Measurements from ENCODE around the gene OARD1. TPM values are rescaled to one million over a fixed set of nuclear protein-coding genes. Genes with fewer than 3 reads are reported as not detected.

OARD1 gene
- total RNA-seq, 1 donor = 7.2 TPM

- H2AFZ ChIP-seq (ENCODE audit: low read length) = no peak overlapping the region
- no peaks in the 10 kb centered on the region for H3K79me2 ChIP-seq (ENCODE audit: insufficient read depth, low read length)
- no peak overlapping the region for H3K27ac ChIP-seq (ENCODE audit: low read depth, low read length)
- DNase-seq (ENCODE audit: insufficient read length, low spot score, missing footprints) = no peak
- H3K36me3 ChIP-seq (ENCODE audit: insufficient read depth, low read length) = no peaks in the 10 kb centered on the region
- H4K20me1 ChIP-seq (ENCODE audit: insufficient read depth, low read length) = no peaks in the 10 kb centered on the region
- no peaks in the 10 kb centered on the region for H3K4me1 ChIP-seq (ENCODE audit: insufficient read depth, low read length)
- no peak overlapping the region for H3K4me2 ChIP-seq (ENCODE audit: insufficient read depth, low read length)
- H3K9me3 ChIP-seq (ENCODE audit: low read depth, low read length) = no peaks in the 10 kb centered on the region
- no peak overlapping the region for H3K4me3 ChIP-seq (ENCODE audit: insufficient read depth, low read length)
- no peaks in the 10 kb centered on the region for H3K27me3 ChIP-seq (ENCODE audit: insufficient read depth, low read length)
- TF ChIP-seq CTCF (IDR thresholded peaks at IDR 0.05; ENCODE audit: extremely low read depth, low read depth, low read length) = no peak
Measured at GRCh38 chr6:41111017-41111416, 38.9 kb upstream of the OARD1 start.

GRCh38 chr6:41103847-41104246 is 31.7 kb upstream of the OARD1 start:
- no peaks in the 10 kb centered on the region for H4K20me1 ChIP-seq (ENCODE audit: insufficient read depth, low read length)
- no peaks in the 10 kb centered on the region for H3K79me2 ChIP-seq (ENCODE audit: insufficient read depth, low read length)
- no peak for TF ChIP-seq CTCF (IDR thresholded peaks at IDR 0.05; ENCODE audit: extremely low read depth, low read depth, low read length)
- no peaks in the 10 kb centered on the region for H3K9me3 ChIP-seq (ENCODE audit: low read depth, low read length)
- no peaks in the 10 kb centered on the region for H3K4me1 ChIP-seq (ENCODE audit: insufficient read depth, low read length)
- no peak overlapping the region for H3K27ac ChIP-seq (ENCODE audit: low read depth, low read length)
- H2AFZ ChIP-seq (ENCODE audit: low read length) = no peak overlapping the region
- peaks cover 2% of the 10 kb centered on the region for H3K36me3 ChIP-seq (ENCODE audit: insufficient read depth, low read length)
- H3K4me3 ChIP-seq (ENCODE audit: insufficient read depth, low read length) = no peak overlapping the region
- no peaks in the 10 kb centered on the region for H3K27me3 ChIP-seq (ENCODE audit: insufficient read depth, low read length)
- H3K4me2 ChIP-seq (ENCODE audit: insufficient read depth, low read length) = no peak overlapping the region
- no peak for DNase-seq (ENCODE audit: insufficient read length, low spot score, missing footprints)

GRCh38 chr6:41100871-41101287 is 28.7 kb upstream of the OARD1 start:
- Histone ChIP-seq H3K4me2 (ENCODE audit: insufficient read depth, low read length) (no peak overlapping the region), H3K27me3 (ENCODE audit: insufficient read depth, low read length) (no peaks in the 10 kb centered on the region), H4K20me1 (ENCODE audit: insufficient read depth, low read length) (no peaks in the 10 kb centered on the region), H3K9me3 (ENCODE audit: low read depth, low read length) (no peaks in the 10 kb centered on the region), H3K4me1 (ENCODE audit: insufficient read depth, low read length) (peaks cover 17% of the 10 kb centered on the region), H3K27ac (ENCODE audit: low read depth, low read length) (no peak overlapping the region), H2AFZ (ENCODE audit: low read length) (no peak overlapping the region), H3K36me3 (ENCODE audit: insufficient read depth, low read length) (peaks cover 27% of the 10 kb centered on the region), H3K79me2 (ENCODE audit: insufficient read depth, low read length) (no peaks in the 10 kb centered on the region), H3K4me3 (ENCODE audit: insufficient read depth, low read length) (no peak overlapping the region)
- TF ChIP-seq CTCF (IDR thresholded peaks at IDR 0.05; ENCODE audit: extremely low read depth, low read depth, low read length) = no peak
- no peak for DNase-seq (ENCODE audit: insufficient read length, low spot score, missing footprints)

GRCh38 chr6:41098366-41098765 is 26.2 kb upstream of the OARD1 start:
- no peak for TF ChIP-seq CTCF (IDR thresholded peaks at IDR 0.05; ENCODE audit: extremely low read depth, low read depth, low read length)
- Histone ChIP-seq H3K27ac (ENCODE audit: low read depth, low read length) (peak overlapping the region; percentile 57), H3K4me2 (ENCODE audit: insufficient read depth, low read length) (peak overlapping the region; percentile 16), H4K20me1 (ENCODE audit: insufficient read depth, low read length) (no peaks in the 10 kb centered on the region), H2AFZ (ENCODE audit: low read length) (no peak overlapping the region), H3K79me2 (ENCODE audit: insufficient read depth, low read length) (no peaks in the 10 kb centered on the region), H3K27me3 (ENCODE audit: insufficient read depth, low read length) (no peaks in the 10 kb centered on the region), H3K36me3 (ENCODE audit: insufficient read depth, low read length) (peaks cover 50% of the 10 kb centered on the region), H3K4me3 (ENCODE audit: insufficient read depth, low read length) (no peak overlapping the region), H3K9me3 (ENCODE audit: low read depth, low read length) (no peaks in the 10 kb centered on the region), H3K4me1 (ENCODE audit: insufficient read depth, low read length) (peaks cover 17% of the 10 kb centered on the region)
- DNase-seq (ENCODE audit: insufficient read length, low spot score, missing footprints) = no peak

Data from osteoblast (primary cell).